ENCODE data around the gene RNF181. TPM values are rescaled to one million over a fixed set of nuclear protein-coding genes. Genes with fewer than 3 reads are reported as not detected.

Gene RNF181
- polyA plus RNA-seq, 1 of the 3 experiments (the other 2 are of a cell fraction): 312 TPM

DNA sequence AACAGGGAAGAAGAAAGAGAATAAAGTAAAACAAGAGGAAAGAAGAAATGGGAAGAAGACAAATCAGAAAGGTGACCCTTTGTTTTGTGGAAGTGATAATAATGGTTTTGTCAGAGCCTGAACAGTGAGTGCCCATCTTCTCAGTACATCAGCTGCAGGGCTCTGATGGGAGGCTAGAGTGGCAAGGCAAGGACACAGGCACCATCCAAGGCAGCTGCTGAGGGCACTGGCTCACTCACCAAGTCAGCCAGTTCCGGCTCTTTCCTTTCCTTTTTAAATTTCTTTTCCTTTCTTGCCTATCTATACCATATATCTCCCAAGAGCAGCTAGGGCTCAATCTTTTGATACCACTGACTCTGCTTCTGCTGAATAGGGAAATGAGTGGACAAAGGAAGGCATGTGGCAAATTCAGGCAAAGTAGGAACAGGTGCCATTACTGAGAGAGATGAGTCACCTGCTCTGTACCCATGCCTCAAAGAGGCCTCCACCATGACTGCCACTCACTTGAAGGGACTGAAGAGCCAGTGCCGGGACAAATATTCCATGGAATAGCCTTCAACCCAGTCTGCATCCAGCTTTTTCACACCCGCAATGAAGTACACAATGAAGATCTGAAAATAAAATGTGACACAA, 40.4 kb upstream of the RNF181 start:
- ChIA-PET CTCF (interaction anchor here (16.6 kb wide), 1 partner anchor 133 kb away, joined by 364 read pairs; the partner anchor contains the start of gene SH2D6), POLR2A (interaction anchor here (0.7 to 1.4 kb wide), 3 partner anchors 118 to 137 kb away, joined by 3 to 4 read pairs (median 3); partner anchors contain the start of gene SH2D6)
- Histone ChIP-seq H3K4me1 (ENCODE audit: control insufficient read depth in 1 of 2, insufficient read depth in 2 of 2, low read depth in 1 of 2, low read length in 1 of 2) (peaks cover 0 to 1% of the 10 kb centered on the region in 2 experiments; a peak in 2 of 4 replicates), H4K20me1 (ENCODE audit: insufficient read depth) (no peaks in the 10 kb centered on the region), H3K36me3 (replicated peaks in 1 of 2; ENCODE audit: control insufficient read depth in 1 of 2, insufficient read depth in 2 of 2, low read length in 1 of 2) (peaks cover 21 to 54% of the 10 kb centered on the region in 2 experiments), H3K4me2 (no peak overlapping the region), H3K27ac (ENCODE audit: low read depth in 2 of 2, low read length in 1 of 2) (no peak overlapping the region), H3K9me2 (no peaks in the 10 kb centered on the region), H3K4me3 (ENCODE audit: low read depth in 2 of 2, low read length in 1 of 2) (no peak overlapping the region), H3K79me2 (ENCODE audit: insufficient read depth) (peaks cover 32% of the 10 kb centered on the region), H3K9me3 (no peaks in the 10 kb centered on the region), H2AFZ (ENCODE audit: low read depth) (no peak overlapping the region), H3K27me3 (ENCODE audit: insufficient read depth) (no peaks in the 10 kb centered on the region), H3K9ac (no peak overlapping the region), H3F3A (replicated peaks; ENCODE audit: insufficient read depth) (peaks cover 8% of the 10 kb centered on the region)
- no peak for DNase-seq
- no peak for TF ChIP-seq TAF1 (IDR thresholded peaks at IDR 0.05; ENCODE audit: borderline replicate concordance, low read depth, low read length)
- TF ChIP-seq GABPA (IDR thresholded peaks at IDR 0.05; ENCODE audit: low read depth): no peak
- TF ChIP-seq YY1 (IDR thresholded peaks at IDR 0.05; ENCODE audit: low read depth): no peak
- no peak for TF ChIP-seq MEF2A (IDR thresholded peaks at IDR 0.05; ENCODE audit: borderline replicate concordance, low read depth)
- no peak for TF ChIP-seq NFIC (IDR thresholded peaks at IDR 0.05; ENCODE audit: borderline replicate concordance)
- TF ChIP-seq JUND (IDR thresholded peaks at IDR 0.05): no peak
- 95% methylated on average over 3 of the region's 3 CpGs for WGBS (ENCODE audit: low lambda C conversion rate)

DNA sequence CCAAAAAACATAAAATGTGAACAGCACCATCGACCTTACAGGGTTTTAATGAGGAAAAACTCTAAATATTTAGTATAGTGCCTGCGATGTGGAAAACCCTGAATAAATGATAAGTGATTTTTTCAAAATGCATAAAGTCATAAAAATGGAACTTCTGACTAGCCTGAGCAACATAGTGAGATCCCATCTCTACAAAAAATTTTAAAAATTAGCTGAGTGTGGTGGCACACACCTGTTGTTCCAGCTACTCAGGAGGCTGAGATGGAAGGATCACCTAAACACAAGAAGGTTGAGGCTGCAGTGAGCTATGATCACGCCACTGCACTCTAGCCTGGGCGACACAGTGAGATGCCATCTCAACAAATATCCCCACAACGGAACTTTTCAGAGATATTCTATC, 38.4 kb upstream of the RNF181 start:
- no peak for DNase-seq
- Histone ChIP-seq H3K36me3 (replicated peaks in 1 of 2; ENCODE audit: control insufficient read depth in 1 of 2, insufficient read depth in 2 of 2, low read length in 1 of 2) (peaks cover 9 to 42% of the 10 kb centered on the region in 2 experiments), H3K9me2 (no peaks in the 10 kb centered on the region), H3K4me3 (ENCODE audit: low read depth in 2 of 2, low read length in 1 of 2) (no peak overlapping the region), H4K20me1 (ENCODE audit: insufficient read depth) (no peaks in the 10 kb centered on the region), H2AFZ (ENCODE audit: low read depth) (no peak overlapping the region), H3K4me1 (ENCODE audit: control insufficient read depth in 1 of 2, insufficient read depth in 2 of 2, low read depth in 1 of 2, low read length in 1 of 2) (no peaks in the 10 kb centered on the region; a peak in 2 of 4 replicates), H3K9ac (no peak overlapping the region), H3K9me3 (no peaks in the 10 kb centered on the region), H3K4me2 (no peak overlapping the region), H3K79me2 (ENCODE audit: insufficient read depth) (peaks cover 42% of the 10 kb centered on the region), H3K27me3 (ENCODE audit: insufficient read depth) (no peaks in the 10 kb centered on the region), H3K27ac (ENCODE audit: low read depth in 2 of 2, low read length in 1 of 2) (no peak overlapping the region), H3F3A (replicated peaks; ENCODE audit: insufficient read depth) (peaks cover 4% of the 10 kb centered on the region)
- TF ChIP-seq EZH2phosphoT487 (IDR thresholded peaks at IDR 0.05; ENCODE audit: borderline replicate concordance, low read depth) (no peak), RCOR1 (IDR thresholded peaks at IDR 0.05; ENCODE audit: low read length) (no peak), RFX5 (IDR thresholded peaks at IDR 0.05; ENCODE audit: low read length) (no peak), TCF12 (IDR thresholded peaks at IDR 0.05) (no peak), FOXM1 (IDR thresholded peaks at IDR 0.05; ENCODE audit: low read depth) (no peak), EP300 (IDR thresholded peaks at IDR 0.05; ENCODE audit: borderline replicate concordance in 1 of 2, low read depth in 1 of 2, low read length in 1 of 2) (no peak), CHD2 (IDR thresholded peaks at IDR 0.05; ENCODE audit: low read length, partially characterized antibody) (no peak), FOXJ3 (CRISPR knock-in tag; IDR thresholded peaks at IDR 0.05) (no peak), JUND (IDR thresholded peaks at IDR 0.05) (no peak)
- TF ChIP-seq, protein P1, sequence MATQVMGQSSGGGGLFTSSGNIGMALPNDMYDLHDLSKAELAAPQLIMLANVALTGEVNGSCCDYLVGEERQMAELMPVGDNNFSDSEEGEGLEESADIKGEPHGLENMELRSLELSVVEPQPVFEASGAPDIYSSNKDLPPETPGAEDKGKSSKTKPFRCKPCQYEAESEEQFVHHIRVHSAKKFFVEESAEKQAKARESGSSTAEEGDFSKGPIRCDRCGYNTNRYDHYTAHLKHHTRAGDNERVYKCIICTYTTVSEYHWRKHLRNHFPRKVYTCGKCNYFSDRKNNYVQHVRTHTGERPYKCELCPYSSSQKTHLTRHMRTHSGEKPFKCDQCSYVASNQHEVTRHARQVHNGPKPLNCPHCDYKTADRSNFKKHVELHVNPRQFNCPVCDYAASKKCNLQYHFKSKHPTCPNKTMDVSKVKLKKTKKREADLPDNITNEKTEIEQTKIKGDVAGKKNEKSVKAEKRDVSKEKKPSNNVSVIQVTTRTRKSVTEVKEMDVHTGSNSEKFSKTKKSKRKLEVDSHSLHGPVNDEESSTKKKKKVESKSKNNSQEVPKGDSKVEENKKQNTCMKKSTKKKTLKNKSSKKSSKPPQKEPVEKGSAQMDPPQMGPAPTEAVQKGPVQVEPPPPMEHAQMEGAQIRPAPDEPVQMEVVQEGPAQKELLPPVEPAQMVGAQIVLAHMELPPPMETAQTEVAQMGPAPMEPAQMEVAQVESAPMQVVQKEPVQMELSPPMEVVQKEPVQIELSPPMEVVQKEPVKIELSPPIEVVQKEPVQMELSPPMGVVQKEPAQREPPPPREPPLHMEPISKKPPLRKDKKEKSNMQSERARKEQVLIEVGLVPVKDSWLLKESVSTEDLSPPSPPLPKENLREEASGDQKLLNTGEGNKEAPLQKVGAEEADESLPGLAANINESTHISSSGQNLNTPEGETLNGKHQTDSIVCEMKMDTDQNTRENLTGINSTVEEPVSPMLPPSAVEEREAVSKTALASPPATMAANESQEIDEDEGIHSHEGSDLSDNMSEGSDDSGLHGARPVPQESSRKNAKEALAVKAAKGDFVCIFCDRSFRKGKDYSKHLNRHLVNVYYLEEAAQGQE (IDR thresholded peaks at IDR 0.05; ENCODE audit: low read depth, low read length): no peak
- TF ChIP-seq, protein P2, sequence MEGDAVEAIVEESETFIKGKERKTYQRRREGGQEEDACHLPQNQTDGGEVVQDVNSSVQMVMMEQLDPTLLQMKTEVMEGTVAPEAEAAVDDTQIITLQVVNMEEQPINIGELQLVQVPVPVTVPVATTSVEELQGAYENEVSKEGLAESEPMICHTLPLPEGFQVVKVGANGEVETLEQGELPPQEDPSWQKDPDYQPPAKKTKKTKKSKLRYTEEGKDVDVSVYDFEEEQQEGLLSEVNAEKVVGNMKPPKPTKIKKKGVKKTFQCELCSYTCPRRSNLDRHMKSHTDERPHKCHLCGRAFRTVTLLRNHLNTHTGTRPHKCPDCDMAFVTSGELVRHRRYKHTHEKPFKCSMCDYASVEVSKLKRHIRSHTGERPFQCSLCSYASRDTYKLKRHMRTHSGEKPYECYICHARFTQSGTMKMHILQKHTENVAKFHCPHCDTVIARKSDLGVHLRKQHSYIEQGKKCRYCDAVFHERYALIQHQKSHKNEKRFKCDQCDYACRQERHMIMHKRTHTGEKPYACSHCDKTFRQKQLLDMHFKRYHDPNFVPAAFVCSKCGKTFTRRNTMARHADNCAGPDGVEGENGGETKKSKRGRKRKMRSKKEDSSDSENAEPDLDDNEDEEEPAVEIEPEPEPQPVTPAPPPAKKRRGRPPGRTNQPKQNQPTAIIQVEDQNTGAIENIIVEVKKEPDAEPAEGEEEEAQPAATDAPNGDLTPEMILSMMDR (IDR thresholded peaks at IDR 0.05): no peak
- TF ChIP-seq, protein P3, sequence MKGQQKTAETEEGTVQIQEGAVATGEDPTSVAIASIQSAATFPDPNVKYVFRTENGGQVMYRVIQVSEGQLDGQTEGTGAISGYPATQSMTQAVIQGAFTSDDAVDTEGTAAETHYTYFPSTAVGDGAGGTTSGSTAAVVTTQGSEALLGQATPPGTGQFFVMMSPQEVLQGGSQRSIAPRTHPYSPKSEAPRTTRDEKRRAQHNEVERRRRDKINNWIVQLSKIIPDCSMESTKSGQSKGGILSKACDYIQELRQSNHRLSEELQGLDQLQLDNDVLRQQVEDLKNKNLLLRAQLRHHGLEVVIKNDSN (IDR thresholded peaks at IDR 0.05; ENCODE audit: borderline replicate concordance, low read depth): no peak
- ChIA-PET POLR2A (interaction anchor here (1.4 to 1.9 kb wide), 3 partner anchors 9 to 16 kb away, joined by 8 to 10 read pairs (median 9); no protein-coding TSS in a partner anchor), CTCF (interaction anchor here (0.9 to 16.6 kb wide), 3 partner anchors 135 to 165 kb away, joined by 3 to 364 read pairs (median 3); partner anchors contain the start of gene SH2D6)
- 88% methylated on average over 5 of the region's 5 CpGs for WGBS (ENCODE audit: low lambda C conversion rate)
